Ishikawa (cell line): ENCODE results near the gene SLC48A1.

Source experiments
- CEBPB ChIP-seq: IDR thresholded peaks from 2 replicates; pipeline ENCODE4 v1.6.1; 2012
- CREB1 ChIP-seq: IDR thresholded peaks from 2 replicates; pipeline ENCODE4 v1.6.1; 2012; ENCODE audit warnings: low read depth
- EGR1 ChIP-seq: IDR thresholded peaks from 2 replicates; pipeline ENCODE4 v1.6.1; 2012
- EP300 ChIP-seq: IDR thresholded peaks from 2 replicates; pipeline ENCODE4 v1.6.1; 2012; ENCODE audit warnings: borderline replicate concordance
- FOXM1 ChIP-seq: IDR thresholded peaks from 2 replicates; pipeline ENCODE4 v1.6.1; 2012; ENCODE audit warnings: low read depth, borderline replicate concordance
- NFIC ChIP-seq: IDR thresholded peaks from 2 replicates; pipeline ENCODE4 v1.6.1; 2012
- RAD21 ChIP-seq: IDR thresholded peaks from 2 replicates; pipeline ENCODE4 v1.6.1; 2012; ENCODE audit warnings: low read depth
- TAF1 ChIP-seq: IDR thresholded peaks from 2 replicates; pipeline ENCODE4 v1.6.1; 2012; ENCODE audit warnings: low read depth, mild to moderate bottlenecking
- TCF12 ChIP-seq: IDR thresholded peaks from 2 replicates; pipeline ENCODE4 v1.6.1; 2012; ENCODE audit warnings: low read depth
- TEAD4 ChIP-seq: IDR thresholded peaks from 2 replicates; pipeline ENCODE4 v1.6.1; 2012
- YY1 ChIP-seq: IDR thresholded peaks from 2 replicates; pipeline ENCODE4 v1.6.1; 2012; ENCODE audit warnings: low read depth
- ZBTB7A ChIP-seq: IDR thresholded peaks from 2 replicates; pipeline ENCODE4 v1.6.1; 2012; ENCODE audit warnings: low read depth
- TF ChIP-seq, protein P1 (sequence below): IDR thresholded peaks from 2 replicates; pipeline ENCODE4 v1.6.1; 2012; ENCODE audit warnings: low read depth, mild to moderate bottlenecking
- TF ChIP-seq, protein P2 (sequence below): IDR thresholded peaks from 2 replicates; pipeline ENCODE4 v1.6.1; 2012
- TF ChIP-seq, protein P3 (sequence below): IDR thresholded peaks from 2 replicates; pipeline ENCODE4 v1.6.1; 2012

The SLC48A1 gene

DNA sequence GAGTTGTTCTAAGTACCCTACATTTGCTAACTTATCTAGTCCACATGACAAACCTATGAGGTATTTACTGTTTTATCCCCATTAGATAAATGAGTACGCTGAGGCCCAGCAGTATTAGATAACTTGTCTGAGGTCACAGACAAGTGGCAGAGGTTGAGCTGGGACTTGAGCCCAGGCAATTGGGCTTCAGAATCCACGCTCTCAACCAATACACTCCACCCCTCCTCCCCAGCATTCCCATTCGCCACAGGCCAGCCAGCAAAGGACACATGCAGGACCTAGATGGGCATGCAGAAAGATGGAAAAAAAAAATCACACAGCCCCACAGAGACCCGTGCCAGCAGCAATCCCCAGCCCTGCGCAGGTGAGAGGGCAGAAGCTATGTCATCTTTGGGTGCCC lies 34.3 kb downstream of the SLC48A1 start:
- TF ChIP-seq ZBTB7A (no peak), RAD21 (no peak), CREB1 (no peak), FOXM1 (no peak), CEBPB (no peak), EP300 (no peak), TEAD4 (no peak), TCF12 (no peak)
- TF ChIP-seq, protein P1, sequence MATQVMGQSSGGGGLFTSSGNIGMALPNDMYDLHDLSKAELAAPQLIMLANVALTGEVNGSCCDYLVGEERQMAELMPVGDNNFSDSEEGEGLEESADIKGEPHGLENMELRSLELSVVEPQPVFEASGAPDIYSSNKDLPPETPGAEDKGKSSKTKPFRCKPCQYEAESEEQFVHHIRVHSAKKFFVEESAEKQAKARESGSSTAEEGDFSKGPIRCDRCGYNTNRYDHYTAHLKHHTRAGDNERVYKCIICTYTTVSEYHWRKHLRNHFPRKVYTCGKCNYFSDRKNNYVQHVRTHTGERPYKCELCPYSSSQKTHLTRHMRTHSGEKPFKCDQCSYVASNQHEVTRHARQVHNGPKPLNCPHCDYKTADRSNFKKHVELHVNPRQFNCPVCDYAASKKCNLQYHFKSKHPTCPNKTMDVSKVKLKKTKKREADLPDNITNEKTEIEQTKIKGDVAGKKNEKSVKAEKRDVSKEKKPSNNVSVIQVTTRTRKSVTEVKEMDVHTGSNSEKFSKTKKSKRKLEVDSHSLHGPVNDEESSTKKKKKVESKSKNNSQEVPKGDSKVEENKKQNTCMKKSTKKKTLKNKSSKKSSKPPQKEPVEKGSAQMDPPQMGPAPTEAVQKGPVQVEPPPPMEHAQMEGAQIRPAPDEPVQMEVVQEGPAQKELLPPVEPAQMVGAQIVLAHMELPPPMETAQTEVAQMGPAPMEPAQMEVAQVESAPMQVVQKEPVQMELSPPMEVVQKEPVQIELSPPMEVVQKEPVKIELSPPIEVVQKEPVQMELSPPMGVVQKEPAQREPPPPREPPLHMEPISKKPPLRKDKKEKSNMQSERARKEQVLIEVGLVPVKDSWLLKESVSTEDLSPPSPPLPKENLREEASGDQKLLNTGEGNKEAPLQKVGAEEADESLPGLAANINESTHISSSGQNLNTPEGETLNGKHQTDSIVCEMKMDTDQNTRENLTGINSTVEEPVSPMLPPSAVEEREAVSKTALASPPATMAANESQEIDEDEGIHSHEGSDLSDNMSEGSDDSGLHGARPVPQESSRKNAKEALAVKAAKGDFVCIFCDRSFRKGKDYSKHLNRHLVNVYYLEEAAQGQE, result no peak
- TF ChIP-seq, protein P2, sequence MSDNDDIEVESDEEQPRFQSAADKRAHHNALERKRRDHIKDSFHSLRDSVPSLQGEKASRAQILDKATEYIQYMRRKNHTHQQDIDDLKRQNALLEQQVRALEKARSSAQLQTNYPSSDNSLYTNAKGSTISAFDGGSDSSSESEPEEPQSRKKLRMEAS, result no peak
- TF ChIP-seq, protein P3, sequence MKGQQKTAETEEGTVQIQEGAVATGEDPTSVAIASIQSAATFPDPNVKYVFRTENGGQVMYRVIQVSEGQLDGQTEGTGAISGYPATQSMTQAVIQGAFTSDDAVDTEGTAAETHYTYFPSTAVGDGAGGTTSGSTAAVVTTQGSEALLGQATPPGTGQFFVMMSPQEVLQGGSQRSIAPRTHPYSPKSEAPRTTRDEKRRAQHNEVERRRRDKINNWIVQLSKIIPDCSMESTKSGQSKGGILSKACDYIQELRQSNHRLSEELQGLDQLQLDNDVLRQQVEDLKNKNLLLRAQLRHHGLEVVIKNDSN, result no peak

DNA sequence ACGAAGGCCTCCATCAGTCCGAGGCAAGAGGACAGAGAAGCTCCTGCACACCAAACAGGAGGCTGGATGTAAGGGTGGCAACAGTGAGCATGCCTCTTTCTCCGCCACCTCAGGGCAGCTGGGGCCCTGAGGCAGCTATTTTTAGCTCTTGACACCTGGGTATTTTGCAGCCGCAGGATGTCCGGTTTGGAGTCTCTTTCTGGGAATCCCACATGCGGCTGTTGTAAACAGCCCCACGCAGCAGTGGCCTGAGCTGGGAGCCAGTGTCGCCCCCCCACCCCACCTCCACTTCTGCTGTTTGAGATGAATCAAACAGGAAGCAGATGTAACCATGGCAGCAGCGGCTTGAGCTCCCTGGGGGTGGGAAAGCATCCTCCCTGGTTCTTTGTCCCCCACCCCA lies 35.0 kb downstream of the SLC48A1 start:
- no peak for TF ChIP-seq EP300
- TF ChIP-seq NFIC, result no peak
- TF ChIP-seq TEAD4, result no peak
- no peak for TF ChIP-seq RAD21
- no peak for TF ChIP-seq YY1
- TF ChIP-seq, protein P2, result no peak
- TF ChIP-seq TCF12, result no peak
- TF ChIP-seq ZBTB7A, result no peak
- no peak for TF ChIP-seq FOXM1
- no peak for TF ChIP-seq CREB1
- no peak for TF ChIP-seq TAF1
- no peak for TF ChIP-seq CEBPB
- TF ChIP-seq, protein P1, result no peak
- TF ChIP-seq, protein P3, result no peak
- TF ChIP-seq EGR1, result no peak

DNA sequence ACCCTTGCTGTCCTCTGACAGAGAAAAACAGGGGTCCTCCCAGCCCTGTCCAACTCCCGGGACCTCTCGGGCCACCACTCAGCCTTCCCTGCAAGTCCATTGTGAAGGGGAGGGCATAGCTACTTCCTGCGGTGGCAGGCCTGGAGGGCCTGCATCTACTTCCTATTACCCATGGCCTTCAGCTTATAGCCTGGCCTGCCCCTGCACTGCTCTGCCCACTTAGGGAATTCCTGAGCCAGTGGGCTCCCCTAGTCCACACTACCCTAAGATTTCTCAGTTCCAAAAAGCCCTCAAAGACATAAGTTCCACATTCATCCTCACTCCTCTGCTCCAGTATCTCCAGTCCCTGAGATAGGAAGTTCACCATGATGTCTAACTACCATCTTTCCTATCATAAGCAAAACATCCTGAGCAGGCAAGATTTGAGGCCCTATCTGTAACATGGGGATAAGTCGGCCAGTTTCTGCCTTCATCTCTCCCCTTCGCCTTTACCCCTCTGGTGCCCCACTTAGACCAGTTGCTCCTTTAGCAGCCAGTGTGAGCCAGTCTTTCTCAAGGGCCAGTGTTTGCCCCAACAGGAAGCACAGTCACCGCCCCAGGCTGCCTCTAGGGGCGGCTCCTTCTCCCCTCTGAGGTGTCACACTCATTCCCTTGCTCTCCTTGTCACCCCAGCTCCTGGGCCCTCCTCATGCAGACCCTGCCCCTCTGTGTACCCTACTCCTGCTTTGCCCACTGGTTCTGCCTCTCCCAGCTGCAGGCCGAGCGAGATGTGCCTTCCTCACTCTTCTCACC lies 35.7 kb downstream of the SLC48A1 start:
- TF ChIP-seq, protein P1, result no peak
- TF ChIP-seq, protein P3, result no peak
- no peak for TF ChIP-seq YY1
- no peak for TF ChIP-seq CEBPB

DNA sequence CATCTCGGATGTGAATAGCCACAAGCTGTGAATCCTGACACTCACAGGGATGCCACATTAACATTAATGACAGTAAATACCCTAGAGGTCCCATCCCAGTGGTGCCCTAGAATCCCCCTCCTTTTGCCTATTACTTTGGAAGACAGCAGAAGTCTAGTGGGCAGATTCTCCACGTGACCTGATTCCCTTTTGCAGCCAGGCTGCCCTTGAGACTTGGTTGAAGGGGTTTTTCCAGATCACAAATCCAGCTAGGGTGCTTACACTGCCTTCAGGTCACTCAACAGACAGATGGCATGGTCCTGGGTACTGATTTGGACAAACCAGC lies 38.0 kb downstream of the SLC48A1 start:
- no peak for TF ChIP-seq FOXM1
- TF ChIP-seq TEAD4, result no peak
- TF ChIP-seq, protein P2, result no peak
- no peak for TF ChIP-seq NFIC
- no peak for TF ChIP-seq YY1
